Panc1 (cell line): ENCODE measurements around the gene MBD5. TPM values are rescaled to one million over a fixed set of nuclear protein-coding genes. Genes with fewer than 3 reads are reported as not detected.

Experiments
- ATAC-seq: fragments of 200-7000 bp; cut with Tn5 transposase; 2 replicates; pipeline ENCODE4 v1.9.1; 2020; ENCODE audit warnings: mild to moderate bottlenecking, moderate library complexity
- BruUV-seq: library from RNA; stranded (reverse); fragments of 400-500 nt; replicated peaks from 2 replicates; lab custom pipeline; 2021; lab: Mats Ljungman, UMichigan
- CTCF ChIA-PET: fragments of 300-600 bp; sonication (Branson Sonifier 250); formaldehyde crosslinking; loops from one replicate; lab custom pipeline; 2022; ENCODE audit warnings: antibody characterized with exemption; lab: Charles Lee
- POLR2A ChIA-PET: fragments of 300-600 bp; sonication (Branson Sonifier 250); formaldehyde crosslinking; loops from one replicate; lab custom pipeline; 2022; ENCODE audit warnings: antibody characterized with exemption; lab: Charles Lee
- DNase-seq: peaks from one replicate; pipeline ENCODE4 v3.0.0-alpha.2; 2010; ENCODE audit warnings: low read depth, low spot score
- H3K27ac ChIP-seq: 2 replicates; pipeline ENCODE4 v1.5.1; 2011; ENCODE audit warnings: mild to moderate bottlenecking, low read length, inconsistent platforms
- H3K27me3 ChIP-seq: fragments of 200-500 bp; sonication (Bioruptor generic); 2 replicates; pipeline ENCODE4 v1.6.0; 2014; ENCODE audit warnings: low read length, inconsistent platforms; ENCODE audit not compliant: control insufficient read depth, insufficient read depth
- H3K36me3 ChIP-seq: fragments of 200-500 bp; sonication (Bioruptor generic); 2 replicates; pipeline ENCODE4 v1.5.1; 2014; ENCODE audit warnings: inconsistent platforms, mild to moderate bottlenecking, low read length, moderate library complexity; ENCODE audit not compliant: control insufficient read depth, insufficient read depth
- H3K4me1 ChIP-seq: 2 replicates; pipeline ENCODE4 v1.5.1; 2011; ENCODE audit warnings: inconsistent platforms, mild to moderate bottlenecking, low read length, moderate library complexity; ENCODE audit not compliant: control insufficient read depth, insufficient read depth
- H3K4me3 ChIP-seq, 2 experiments: 2 replicates each; pipeline ENCODE4 v1.5.1; 2011 to 2012; ENCODE audit warnings: low read depth in 2 of 2, low read length in 2 of 2, mild to moderate bottlenecking in 2 of 2, inconsistent platforms in 1 of 2, moderate library complexity in 1 of 2
- H3K9me3 ChIP-seq: fragments of 200-500 bp; sonication (Bioruptor generic); 2 replicates; pipeline ENCODE4 v1.5.1; 2014; ENCODE audit warnings: low read depth, mild to moderate bottlenecking, inconsistent platforms, low read length, moderate library complexity; ENCODE audit not compliant: control insufficient read depth, insufficient read depth
- POLR2AphosphoS5 ChIP-seq: IDR thresholded peaks from 2 replicates; pipeline ENCODE4 v1.6.1; 2012; ENCODE audit warnings: mild to moderate bottlenecking, low read depth, low read length, moderate library complexity
- REST ChIP-seq, 2 experiments: IDR thresholded peaks; 2 replicates each; pipeline ENCODE4 v1.6.1; 2011 to 2012; ENCODE audit warnings: low read depth in 2 of 2, control low read depth in 1 of 2, low read length in 1 of 2, mild to moderate bottlenecking in 1 of 2, moderate library complexity in 1 of 2; ENCODE audit not compliant: insufficient read depth in 1 of 2
- SIN3A ChIP-seq: IDR thresholded peaks from 2 replicates; pipeline ENCODE4 v1.6.1; 2012; ENCODE audit warnings: low read depth, mild to moderate bottlenecking, low read length, moderate library complexity, borderline replicate concordance; ENCODE audit not compliant: insufficient read depth
- TCF7L2 ChIP-seq: IDR thresholded peaks from 2 replicates; pipeline ENCODE4 v1.6.1; 2011; ENCODE audit warnings: mild to moderate bottlenecking, low read depth, low read length, inconsistent platforms
- in situ Hi-C: cut with HindIII; loops from 2 replicates; pipeline ENCODE4 v1.10.0; 2016; ENCODE audit warnings: low sequenced_read_pairs, low pct_unique_long_range_greater_than_20kb
- intact Hi-C: fragments of 100-400 bp; cut with micrococcal nuclease; formaldehyde crosslinking; loops from one replicate; pipeline ENCODE4 v1.10.0; 2022; ENCODE audit not compliant: unreplicated experiment
- total RNA-seq: library from RNA; stranded (reverse); gene quantifications from one replicate; pipeline ENCODE4 v1.2.1, GENCODE V29; 2021; ENCODE audit not compliant: unreplicated experiment
- TF ChIP-seq, protein P1 (sequence below): fragments of 450-650 bp; IDR thresholded peaks from 2 replicates; pipeline ENCODE4 v1.5.1; 2017; ENCODE audit warnings: mild to moderate bottlenecking

MBD5 gene
- total RNA-seq, 1 experiment from 2014 or later, result 40.2 TPM

GRCh38 chr2:148540022-148540421 lies 519.1 kb downstream of the MBD5 start:
- Histone ChIP-seq H3K9me3 (no peaks in the 10 kb centered on the region), H3K4me1 (no peaks in the 10 kb centered on the region), H3K27ac (no peak overlapping the region), H3K36me3 (no peaks in the 10 kb centered on the region), H3K27me3 (no peaks in the 10 kb centered on the region), H3K4me3 (no peak overlapping the region)
- DNase-seq (no peak), ATAC-seq (no peak)
- in situ Hi-C loops (no loop called here), intact Hi-C loops (no loop called here)
- no TSS peak for BruUV-seq
- TF ChIP-seq TCF7L2 (no peak), REST (IDR thresholded peaks at IDR 0.05; ENCODE audit: insufficient read depth in 1 of 2, low read depth in 2 of 2, low read length in 1 of 2) (no peak), SIN3A (no peak), POLR2AphosphoS5 (no peak)
- TF ChIP-seq, protein P1, sequence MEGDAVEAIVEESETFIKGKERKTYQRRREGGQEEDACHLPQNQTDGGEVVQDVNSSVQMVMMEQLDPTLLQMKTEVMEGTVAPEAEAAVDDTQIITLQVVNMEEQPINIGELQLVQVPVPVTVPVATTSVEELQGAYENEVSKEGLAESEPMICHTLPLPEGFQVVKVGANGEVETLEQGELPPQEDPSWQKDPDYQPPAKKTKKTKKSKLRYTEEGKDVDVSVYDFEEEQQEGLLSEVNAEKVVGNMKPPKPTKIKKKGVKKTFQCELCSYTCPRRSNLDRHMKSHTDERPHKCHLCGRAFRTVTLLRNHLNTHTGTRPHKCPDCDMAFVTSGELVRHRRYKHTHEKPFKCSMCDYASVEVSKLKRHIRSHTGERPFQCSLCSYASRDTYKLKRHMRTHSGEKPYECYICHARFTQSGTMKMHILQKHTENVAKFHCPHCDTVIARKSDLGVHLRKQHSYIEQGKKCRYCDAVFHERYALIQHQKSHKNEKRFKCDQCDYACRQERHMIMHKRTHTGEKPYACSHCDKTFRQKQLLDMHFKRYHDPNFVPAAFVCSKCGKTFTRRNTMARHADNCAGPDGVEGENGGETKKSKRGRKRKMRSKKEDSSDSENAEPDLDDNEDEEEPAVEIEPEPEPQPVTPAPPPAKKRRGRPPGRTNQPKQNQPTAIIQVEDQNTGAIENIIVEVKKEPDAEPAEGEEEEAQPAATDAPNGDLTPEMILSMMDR, result no peak
- ChIA-PET POLR2A (no interaction called here), CTCF (no interaction called here)

GRCh38 chr2:148541792-148542191 lies 520.9 kb downstream of the MBD5 start:
- no peak for ATAC-seq
- H3K4me1 ChIP-seq, result no peaks in the 10 kb centered on the region
- no peaks in the 10 kb centered on the region for H3K27me3 ChIP-seq
- intact Hi-C loops, result no loop called here
- no peaks in the 10 kb centered on the region for H3K36me3 ChIP-seq
- TF ChIP-seq, protein P1, result no peak
- TF ChIP-seq SIN3A (no peak), REST (IDR thresholded peaks at IDR 0.05; ENCODE audit: insufficient read depth in 1 of 2, low read depth in 2 of 2, low read length in 1 of 2) (no peak), TCF7L2 (no peak), POLR2AphosphoS5 (no peak)
- no TSS peak for BruUV-seq
- no peaks in the 10 kb centered on the region for H3K9me3 ChIP-seq
- in situ Hi-C loops, result no loop called here
- DNase-seq, result no peak
- no peak overlapping the region for H3K4me3 ChIP-seq
- no peak overlapping the region for H3K27ac ChIP-seq
- POLR2A ChIA-PET, result no interaction called here
- CTCF ChIA-PET, result no interaction called here
